ENCODE data around the gene SBK3.

GRCh38 chr19:55543567-55543966 is 1.8 kb downstream of the SBK3 start:
- no peak for TF ChIP-seq POLR2A (IDR thresholded peaks at IDR 0.05; ENCODE audit: low read length)
- no peak for TF ChIP-seq GATA1 (IDR thresholded peaks at IDR 0.05; ENCODE audit: low read depth, low read length)
